GM13977 (cell line): Measurements from ENCODE around the gene GNG14.

Experiments
- DNase-seq: peaks from one replicate; pipeline ENCODE4 v3.0.0; 2012; ENCODE audit warnings: low spot score
- CTCF ChIP-seq: IDR thresholded peaks from 2 replicates; pipeline ENCODE4 v1.5.1; 2012; ENCODE audit warnings: mild to moderate bottlenecking, control low read depth; ENCODE audit not compliant: insufficient read depth; ENCODE audit errors: extremely low read depth, missing control alignments
- in situ Hi-C: fragments of 300-500 bp; cut with MboI; formaldehyde crosslinking; loops from one replicate; pipeline ENCODE4 v1.12.0; 2022; ENCODE audit warnings: low sequenced_read_pairs, low pct_unique_long_range_greater_than_20kb, mixed read lengths, inconsistent platforms; ENCODE audit not compliant: unreplicated experiment

The GNG14 gene

GRCh38 chr19:12701596-12702282 is 13.9 kb downstream of the GNG14 start:
- TF ChIP-seq CTCF = no peak
- no peak for DNase-seq
- in situ Hi-C loops = no loop called here

GRCh38 chr19:12703046-12703445 is 15.2 kb downstream of the GNG14 start:
- in situ Hi-C loops = no loop called here
- no peak for TF ChIP-seq CTCF
- DNase-seq = peak; percentile 68

GRCh38 chr19:12705169-12705568 is 17.4 kb downstream of the GNG14 start:
- no peak for TF ChIP-seq CTCF
- DNase-seq = no peak
- in situ Hi-C loops = no loop called here

GRCh38 chr19:12705654-12706331 is 18.0 kb downstream of the GNG14 start:
- no peak for DNase-seq
- no peak for TF ChIP-seq CTCF
- in situ Hi-C loops = no loop called here

- in situ Hi-C loops = no loop called here
- no peak for TF ChIP-seq CTCF
- DNase-seq = no peak
Measured at GRCh38 chr19:12706332-12706718, 18.5 kb downstream of the GNG14 start.

- no peak for TF ChIP-seq CTCF
- no peak for DNase-seq
- in situ Hi-C loops = no loop called here
Measured at GRCh38 chr19:12708641-12709040, 20.8 kb downstream of the GNG14 start.
